HG03460 (cell line): ENCODE data around the gene LYST.
"Not testable (repeated sequence)": the region's sequence is repeated elsewhere in the genome, so short reads cannot be mapped to it uniquely, and the experiment has no call there.

ENCODE experiments used
- ATAC-seq: cut with Tn5 transposase; IDR thresholded peaks from one replicate; pipeline ENCODE4 v1.9.1; 2021; ENCODE audit not compliant: unreplicated experiment

Gene LYST, protein sequence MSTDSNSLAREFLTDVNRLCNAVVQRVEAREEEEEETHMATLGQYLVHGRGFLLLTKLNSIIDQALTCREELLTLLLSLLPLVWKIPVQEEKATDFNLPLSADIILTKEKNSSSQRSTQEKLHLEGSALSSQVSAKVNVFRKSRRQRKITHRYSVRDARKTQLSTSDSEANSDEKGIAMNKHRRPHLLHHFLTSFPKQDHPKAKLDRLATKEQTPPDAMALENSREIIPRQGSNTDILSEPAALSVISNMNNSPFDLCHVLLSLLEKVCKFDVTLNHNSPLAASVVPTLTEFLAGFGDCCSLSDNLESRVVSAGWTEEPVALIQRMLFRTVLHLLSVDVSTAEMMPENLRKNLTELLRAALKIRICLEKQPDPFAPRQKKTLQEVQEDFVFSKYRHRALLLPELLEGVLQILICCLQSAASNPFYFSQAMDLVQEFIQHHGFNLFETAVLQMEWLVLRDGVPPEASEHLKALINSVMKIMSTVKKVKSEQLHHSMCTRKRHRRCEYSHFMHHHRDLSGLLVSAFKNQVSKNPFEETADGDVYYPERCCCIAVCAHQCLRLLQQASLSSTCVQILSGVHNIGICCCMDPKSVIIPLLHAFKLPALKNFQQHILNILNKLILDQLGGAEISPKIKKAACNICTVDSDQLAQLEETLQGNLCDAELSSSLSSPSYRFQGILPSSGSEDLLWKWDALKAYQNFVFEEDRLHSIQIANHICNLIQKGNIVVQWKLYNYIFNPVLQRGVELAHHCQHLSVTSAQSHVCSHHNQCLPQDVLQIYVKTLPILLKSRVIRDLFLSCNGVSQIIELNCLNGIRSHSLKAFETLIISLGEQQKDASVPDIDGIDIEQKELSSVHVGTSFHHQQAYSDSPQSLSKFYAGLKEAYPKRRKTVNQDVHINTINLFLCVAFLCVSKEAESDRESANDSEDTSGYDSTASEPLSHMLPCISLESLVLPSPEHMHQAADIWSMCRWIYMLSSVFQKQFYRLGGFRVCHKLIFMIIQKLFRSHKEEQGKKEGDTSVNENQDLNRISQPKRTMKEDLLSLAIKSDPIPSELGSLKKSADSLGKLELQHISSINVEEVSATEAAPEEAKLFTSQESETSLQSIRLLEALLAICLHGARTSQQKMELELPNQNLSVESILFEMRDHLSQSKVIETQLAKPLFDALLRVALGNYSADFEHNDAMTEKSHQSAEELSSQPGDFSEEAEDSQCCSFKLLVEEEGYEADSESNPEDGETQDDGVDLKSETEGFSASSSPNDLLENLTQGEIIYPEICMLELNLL (N-terminal part only)

GRCh38 chr1:235866205-235866912 is at the start of gene LYST:
Gene LYST (minus strand): TSS chr1:235866906. CDS start chr1:235830417, 36,489 bp downstream.
- ATAC-seq: peak; percentile 47

DNA sequence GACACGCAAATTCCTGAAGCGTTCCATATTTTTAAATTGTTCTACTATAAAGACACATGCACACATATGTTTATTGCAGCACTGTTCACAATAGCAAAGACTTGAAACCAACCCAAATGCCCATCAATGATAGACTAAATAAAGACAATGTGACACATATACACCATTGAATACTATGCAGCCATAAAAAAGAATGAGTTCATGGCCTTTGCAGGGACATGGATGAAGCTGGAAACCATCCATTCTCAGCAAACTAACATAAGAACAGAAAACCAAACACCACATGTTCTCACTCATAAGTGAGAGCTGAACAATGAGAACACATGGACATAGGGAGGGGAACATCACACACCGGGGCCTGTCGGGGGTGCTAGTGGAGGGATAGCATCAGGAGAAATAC is 48.8 kb upstream of the LYST start:
- ATAC-seq: not testable (repeated sequence)

DNA sequence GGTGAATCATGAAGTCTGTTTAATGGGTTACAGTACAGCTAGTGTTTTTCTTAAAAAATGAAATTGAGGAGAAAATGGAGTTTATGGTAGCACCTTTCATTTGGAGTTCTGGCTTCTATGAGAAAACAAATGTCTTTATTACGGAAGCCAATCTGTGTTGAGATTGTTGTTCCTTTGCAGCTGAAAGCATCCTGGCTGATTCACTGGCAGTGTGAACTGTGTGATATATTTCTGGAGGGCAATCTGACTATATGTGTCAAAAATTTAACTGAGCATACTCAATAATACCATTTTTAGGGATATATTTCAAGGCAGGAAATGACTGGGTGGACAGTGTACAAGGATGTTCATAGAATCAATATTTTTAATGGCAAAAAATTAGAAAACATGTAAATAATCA is 46.6 kb upstream of the LYST start:
- no peak for ATAC-seq

DNA sequence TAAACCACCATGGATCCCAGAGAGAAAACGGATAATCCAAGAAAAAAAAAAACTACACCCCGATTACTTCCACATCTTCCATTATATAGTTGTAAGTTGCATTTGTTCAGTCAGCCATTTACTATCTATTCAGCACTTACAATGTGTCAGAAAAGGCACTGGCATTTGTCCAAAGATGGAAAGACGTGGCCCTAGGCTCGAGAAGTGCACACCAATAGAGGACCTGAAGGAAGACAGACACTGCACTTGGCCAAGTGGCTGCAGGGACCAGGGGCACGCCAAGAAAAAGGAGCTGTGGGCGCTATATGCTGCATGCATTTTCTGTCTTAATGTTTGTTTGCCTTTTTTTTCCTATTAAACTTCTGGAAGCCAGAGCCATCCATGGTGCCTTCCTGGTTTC is 45.2 kb upstream of the LYST start:
- no peak for ATAC-seq

DNA sequence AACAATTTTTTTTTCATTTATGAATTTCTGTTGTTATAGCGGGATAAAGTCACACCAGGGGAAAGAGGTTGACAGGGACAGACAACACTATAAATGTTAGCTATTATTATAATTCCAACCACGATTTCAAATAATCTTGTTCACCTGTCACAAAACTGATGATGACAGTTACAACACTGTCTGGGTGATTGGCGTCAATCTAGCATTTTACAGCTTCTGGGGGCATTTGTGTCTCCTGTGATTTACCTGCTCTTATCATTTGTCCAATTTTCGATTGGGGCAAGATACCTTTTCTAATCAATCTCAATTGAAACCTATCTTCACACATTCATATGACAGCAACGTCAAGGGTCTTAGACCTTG is 44.6 kb upstream of the LYST start:
- ATAC-seq: no peak

DNA sequence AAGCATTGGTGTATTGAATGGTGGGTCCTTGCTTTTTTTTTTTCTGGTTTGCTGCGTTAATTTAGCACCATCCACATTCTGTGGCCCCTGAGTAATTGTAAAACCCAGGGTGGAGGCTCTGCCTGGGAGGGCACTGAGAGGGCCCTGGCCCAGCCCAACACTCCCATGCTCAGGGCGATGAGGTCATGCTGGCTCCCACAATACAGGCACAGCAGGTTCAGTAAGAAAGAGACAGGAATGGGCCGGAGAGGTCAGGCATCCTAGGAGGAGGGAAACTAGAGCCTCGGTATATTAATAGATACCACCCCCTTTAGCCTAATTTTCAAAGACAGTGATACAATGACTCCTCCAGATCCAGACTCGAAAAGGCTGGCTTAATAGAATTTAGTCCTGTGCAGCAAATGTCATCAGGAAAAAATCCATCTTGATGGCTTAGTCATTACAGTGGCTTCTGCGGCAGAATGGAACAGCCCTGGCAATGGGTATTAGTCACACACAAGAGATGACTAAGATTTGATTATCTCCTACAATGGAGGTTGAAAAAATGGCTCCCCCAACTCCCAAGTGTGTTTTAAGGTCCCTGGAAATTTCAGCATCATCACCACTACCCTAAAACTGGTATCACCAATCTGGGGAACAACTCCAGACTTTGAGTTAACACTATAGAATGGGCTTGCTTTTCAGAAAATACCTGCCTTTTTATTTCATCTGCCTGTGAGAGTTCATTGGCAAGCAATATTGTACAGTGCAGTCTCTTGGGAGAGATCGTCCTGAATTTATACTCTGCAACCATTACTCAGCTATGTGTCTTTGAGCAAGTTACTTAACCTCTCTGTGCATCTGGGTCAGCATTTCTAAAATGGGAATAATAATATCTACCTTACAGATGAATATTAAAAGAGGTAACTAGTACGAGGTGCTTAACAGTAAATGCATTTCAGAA is 43.9 kb upstream of the LYST start:
- no peak for ATAC-seq

GRCh38 chr1:235908742-235909520 is 42.2 kb upstream of the LYST start:
- ATAC-seq: no peak

GRCh38 chr1:235907897-235908240 is 41.2 kb upstream of the LYST start:
- ATAC-seq: no peak

GRCh38 chr1:235907187-235907896 is 40.6 kb upstream of the LYST start:
- no peak for ATAC-seq

- no peak for ATAC-seq
These were observed 39.7 kb upstream of the LYST start for GRCh38 chr1:235906436-235906835.

GRCh38 chr1:235903809-235904208 is 37.1 kb upstream of the LYST start:
- not testable (repeated sequence) for ATAC-seq

DNA sequence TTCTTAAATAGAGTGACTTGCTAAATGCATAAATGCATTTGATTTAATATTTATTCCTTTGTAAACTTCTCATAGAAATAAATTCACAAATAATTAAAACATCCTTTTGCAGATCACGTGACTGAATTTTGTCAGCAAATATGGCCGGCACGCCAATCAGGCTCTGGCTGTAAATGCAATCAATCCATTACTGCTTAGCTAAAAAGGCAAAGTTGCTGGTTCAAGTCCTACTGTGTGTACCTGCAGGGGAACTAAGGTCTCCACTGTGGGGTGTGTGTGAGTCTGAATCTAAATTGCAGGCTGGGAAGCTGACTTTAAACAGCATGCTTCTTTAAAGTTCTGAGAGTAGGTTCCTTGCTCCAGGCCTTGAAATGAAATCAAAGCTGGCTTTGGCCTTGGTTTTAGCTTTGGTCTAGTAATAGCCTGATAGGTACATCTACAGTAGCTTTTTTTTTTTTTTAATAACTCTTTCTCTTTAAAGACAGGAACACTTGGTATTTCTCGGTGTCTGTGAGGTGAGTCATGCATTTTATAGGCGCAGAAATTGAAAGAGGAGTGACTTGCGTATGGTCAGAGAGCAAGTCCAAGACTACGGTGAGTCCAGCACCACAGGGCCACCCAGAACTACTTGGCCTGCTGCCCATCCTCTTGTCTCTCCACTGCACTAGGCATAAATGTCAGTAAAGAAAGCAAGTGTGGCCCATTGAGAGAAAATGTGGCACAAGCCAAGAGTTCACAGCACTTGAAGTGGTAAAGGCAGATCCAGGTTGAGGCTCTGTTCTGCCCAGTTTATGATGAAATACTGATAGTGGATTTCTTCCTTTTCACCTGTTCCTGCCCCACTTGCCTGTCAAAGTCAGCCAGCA is 36.2 kb upstream of the LYST start:
- ATAC-seq: no peak

GRCh38 chr1:235901461-235901860 is 34.8 kb upstream of the LYST start:
- no peak for ATAC-seq

DNA sequence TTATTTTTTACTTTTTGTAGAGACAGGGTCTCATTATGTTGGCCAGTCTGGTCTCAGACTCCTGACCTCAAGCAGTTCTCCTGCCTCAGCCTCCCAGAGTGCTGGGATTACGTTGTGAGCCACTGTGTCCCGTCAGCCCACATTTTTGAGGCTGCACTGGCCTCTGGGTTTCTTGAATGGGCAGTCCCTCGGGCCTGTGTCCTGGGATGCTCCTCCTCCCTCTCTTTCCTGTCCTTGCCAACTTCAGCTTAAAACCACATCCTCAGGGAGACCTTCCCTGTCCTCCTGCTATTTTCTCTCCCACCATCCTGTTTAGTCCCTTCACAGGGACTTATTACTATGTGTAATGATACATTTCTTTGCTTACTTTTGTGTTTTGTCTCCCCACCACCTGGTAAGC is 31.4 kb upstream of the LYST start:
- no peak for ATAC-seq

- ATAC-seq: no peak
These were observed 27.1 kb upstream of the LYST start for GRCh38 chr1:235893840-235894239.

DNA sequence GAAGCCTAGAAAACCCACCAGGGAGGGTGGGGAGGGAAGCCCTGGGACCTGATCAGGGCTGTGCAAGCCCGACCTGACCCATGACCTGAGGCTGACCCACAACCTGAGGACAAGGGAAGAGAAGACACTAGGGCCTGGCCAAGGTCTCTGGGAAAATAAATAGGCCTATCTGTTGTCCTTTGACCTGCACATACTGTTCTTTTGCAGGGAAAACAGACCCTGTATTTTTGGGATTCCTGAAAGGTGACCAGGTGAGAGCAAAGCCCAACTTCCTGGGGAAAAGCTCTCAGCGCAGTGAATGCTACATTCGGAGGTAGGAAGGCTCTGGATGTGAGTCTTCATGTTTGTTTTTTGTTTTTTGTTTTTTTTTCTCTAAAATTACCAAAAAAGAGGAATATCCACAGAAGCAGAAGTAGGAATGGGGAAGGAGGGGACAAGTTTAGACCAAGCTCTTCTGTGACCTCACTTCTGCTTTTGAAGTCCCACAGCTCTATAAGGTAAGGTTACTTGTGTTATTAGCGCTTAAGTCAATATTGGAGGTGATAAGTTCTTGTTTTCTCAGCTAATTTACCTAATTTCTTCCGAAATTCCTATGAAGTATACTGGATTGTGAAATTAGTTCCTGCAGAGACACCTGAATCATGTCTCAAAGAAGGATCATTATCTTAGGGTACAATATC is 26.2 kb upstream of the LYST start:
- ATAC-seq: no peak

DNA sequence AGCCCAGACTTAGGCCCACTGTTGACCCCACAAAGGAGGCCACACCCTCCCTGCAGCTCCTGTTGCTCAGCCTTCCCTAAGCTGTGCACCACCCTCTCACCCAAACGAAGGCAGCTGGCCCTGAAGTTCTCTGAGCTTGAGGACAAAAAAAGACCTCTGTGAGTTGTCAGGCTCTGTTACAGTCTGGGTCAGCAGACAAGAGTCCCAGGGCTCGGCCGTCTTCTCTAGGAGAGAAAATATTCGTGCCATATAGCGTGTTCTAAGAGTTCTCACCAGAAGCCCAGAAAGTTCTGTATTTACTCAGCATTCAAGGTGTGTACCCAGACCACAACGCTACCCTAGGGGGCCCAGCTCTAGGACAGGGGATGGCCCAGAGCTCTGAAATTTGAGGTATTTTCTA is 25.5 kb upstream of the LYST start:
- ATAC-seq: peak; percentile 43
